GM18858 (cell line): ENCODE results near the gene LRIG3.
"Not testable (repeated sequence)": the region's sequence is repeated elsewhere in the genome, so short reads cannot be mapped to it uniquely, and the experiment has no call there.

Source experiments
- ATAC-seq: cut with Tn5 transposase; IDR thresholded peaks from one replicate; pipeline ENCODE4 v1.9.1; 2021; ENCODE audit not compliant: unreplicated experiment

Gene LRIG3, protein sequence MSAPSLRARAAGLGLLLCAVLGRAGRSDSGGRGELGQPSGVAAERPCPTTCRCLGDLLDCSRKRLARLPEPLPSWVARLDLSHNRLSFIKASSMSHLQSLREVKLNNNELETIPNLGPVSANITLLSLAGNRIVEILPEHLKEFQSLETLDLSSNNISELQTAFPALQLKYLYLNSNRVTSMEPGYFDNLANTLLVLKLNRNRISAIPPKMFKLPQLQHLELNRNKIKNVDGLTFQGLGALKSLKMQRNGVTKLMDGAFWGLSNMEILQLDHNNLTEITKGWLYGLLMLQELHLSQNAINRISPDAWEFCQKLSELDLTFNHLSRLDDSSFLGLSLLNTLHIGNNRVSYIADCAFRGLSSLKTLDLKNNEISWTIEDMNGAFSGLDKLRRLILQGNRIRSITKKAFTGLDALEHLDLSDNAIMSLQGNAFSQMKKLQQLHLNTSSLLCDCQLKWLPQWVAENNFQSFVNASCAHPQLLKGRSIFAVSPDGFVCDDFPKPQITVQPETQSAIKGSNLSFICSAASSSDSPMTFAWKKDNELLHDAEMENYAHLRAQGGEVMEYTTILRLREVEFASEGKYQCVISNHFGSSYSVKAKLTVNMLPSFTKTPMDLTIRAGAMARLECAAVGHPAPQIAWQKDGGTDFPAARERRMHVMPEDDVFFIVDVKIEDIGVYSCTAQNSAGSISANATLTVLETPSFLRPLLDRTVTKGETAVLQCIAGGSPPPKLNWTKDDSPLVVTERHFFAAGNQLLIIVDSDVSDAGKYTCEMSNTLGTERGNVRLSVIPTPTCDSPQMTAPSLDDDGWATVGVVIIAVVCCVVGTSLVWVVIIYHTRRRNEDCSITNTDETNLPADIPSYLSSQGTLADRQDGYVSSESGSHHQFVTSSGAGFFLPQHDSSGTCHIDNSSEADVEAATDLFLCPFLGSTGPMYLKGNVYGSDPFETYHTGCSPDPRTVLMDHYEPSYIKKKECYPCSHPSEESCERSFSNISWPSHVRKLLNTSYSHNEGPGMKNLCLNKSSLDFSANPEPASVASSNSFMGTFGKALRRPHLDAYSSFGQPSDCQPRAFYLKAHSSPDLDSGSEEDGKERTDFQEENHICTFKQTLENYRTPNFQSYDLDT

DNA sequence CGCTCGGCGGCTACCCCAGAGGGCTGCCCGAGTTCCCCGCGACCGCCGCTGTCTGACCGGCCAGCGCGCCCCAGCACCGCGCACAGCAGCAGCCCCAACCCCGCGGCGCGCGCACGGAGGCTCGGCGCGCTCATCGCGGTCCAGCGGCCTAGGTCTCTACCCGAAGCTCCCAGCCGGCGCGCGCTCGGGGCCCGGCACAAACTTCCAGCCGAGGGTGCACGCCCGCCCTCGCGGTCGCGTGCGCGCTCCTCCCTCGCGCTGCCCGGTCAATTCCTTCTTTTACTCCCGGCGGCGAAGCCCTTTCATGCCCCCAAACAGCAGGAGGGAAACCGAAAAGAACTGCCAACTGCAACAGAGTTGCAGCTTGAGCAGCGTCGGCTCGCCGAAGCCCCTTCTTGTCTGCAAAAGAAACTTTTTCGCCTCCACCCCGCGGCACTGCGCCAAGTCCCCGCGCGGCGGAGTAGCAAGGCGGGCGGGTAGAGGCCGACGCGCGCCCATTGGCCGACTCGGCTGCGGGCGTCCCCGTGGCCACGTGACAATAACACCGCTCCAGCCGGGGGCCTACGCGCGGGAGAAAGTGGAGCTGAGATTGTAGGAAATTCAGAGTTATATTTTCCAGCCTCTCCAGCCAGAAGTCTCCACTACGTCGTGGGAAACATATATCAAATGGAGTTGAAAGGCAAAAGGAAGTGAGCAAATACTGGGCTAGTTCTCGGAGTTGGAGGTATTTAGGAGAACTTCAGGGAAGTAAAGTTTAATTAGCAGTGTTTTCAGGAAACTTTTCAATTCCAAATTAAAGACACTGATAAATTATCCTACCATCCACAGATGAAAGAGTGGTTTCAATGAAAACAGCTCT lies at the start of gene LRIG3:
TSS of gene LRIG3 (minus strand) at position 403 of the 859 bp plus-strand sequence. CDS start at position 134, 269 bp downstream.
- ATAC-seq = peak; percentile 86

DNA sequence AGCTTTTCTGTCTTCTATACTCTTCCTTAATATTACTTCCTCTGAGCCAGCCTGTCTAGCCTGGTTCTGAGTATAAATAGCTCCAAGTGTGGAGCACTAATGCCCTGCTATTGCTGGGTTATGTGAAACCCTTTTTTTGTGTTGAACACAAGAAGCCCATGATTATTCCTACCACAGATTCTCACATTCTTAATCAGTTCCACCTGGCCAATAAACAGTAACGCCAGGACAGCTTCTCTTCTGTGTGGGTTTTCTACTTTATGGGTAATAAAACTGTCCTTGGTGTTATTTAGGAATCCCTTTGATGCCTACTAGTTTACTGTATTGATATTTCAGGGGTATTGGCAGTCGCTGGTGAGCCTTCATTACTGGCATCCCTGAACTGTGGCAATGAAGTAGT lies 48.9 kb upstream of the LRIG3 start:
- ATAC-seq = no peak

DNA sequence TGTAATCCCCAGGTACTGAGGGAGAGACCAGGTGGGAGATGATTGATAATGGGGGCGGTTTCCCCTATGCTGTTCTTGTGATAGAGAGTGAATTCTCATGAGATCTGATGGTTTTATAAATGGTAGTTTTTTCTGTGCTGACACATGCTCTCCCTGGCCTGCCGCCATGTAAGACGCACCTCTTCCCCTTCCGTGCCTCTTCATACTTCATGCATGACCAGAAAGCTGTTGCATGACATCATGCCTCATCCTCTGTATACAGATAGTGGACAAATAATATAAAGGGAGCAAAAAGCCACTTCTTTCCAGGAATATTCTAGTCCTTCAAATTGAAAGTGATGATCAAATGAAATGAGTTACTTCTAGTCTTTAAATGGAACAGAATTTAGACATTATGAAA lies 47.3 kb upstream of the LRIG3 start:
- ATAC-seq = no peak

DNA sequence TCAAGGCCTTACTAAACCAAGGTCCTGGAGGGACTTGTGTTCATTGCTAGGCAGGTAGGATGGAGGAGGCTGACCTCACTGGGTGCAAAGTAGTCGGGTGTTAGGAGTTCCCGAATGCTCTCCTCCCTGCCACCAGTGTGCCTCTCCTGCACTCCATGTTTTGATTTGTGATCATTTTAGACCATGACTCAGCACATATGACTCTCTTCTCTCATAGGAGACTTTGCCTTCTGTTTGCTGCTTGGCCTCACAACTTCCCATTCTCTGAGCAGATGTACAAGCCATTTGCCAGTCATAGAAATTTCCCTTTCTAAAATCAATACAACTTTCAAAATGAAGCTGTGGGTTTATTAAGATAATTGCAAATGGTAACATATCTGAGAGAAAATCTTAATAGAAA lies 46.6 kb upstream of the LRIG3 start:
- no peak for ATAC-seq

- ATAC-seq = no peak
Observed at GRCh38 chr12:58965568-58965967, 45.3 kb upstream of the LRIG3 start.

- ATAC-seq = no peak
Observed at GRCh38 chr12:58963844-58964243, 43.5 kb upstream of the LRIG3 start.

- ATAC-seq = no peak
Observed at GRCh38 chr12:58961906-58962305, 41.6 kb upstream of the LRIG3 start.

GRCh38 chr12:58961166-58961565 lies 40.9 kb upstream of the LRIG3 start:
- no peak for ATAC-seq

- ATAC-seq = no peak
Observed at GRCh38 chr12:58959639-58960300, 39.5 kb upstream of the LRIG3 start.

- no peak for ATAC-seq
Observed at GRCh38 chr12:58957298-58957697, 37.0 kb upstream of the LRIG3 start.

GRCh38 chr12:58955849-58956248 lies 35.5 kb upstream of the LRIG3 start:
- ATAC-seq = no peak

DNA sequence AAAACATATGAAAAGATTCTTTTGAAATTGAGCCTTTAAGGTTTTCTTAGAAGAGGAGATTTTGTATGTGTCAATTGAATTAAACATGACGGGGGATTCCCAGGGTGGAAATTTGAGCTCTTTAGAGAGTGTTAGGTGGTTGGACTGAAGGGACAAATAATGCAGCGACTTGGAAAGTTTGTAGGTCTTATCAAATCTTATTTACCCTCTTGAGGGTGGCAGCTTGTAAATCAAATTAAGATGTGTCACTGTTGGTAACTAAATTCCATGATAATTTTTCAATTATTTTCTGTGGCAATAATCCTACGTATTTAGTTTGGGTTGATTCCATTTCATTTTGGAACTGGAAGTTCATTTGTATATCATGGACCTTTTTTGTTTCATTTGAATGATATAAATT lies 33.7 kb upstream of the LRIG3 start:
- no peak for ATAC-seq

DNA sequence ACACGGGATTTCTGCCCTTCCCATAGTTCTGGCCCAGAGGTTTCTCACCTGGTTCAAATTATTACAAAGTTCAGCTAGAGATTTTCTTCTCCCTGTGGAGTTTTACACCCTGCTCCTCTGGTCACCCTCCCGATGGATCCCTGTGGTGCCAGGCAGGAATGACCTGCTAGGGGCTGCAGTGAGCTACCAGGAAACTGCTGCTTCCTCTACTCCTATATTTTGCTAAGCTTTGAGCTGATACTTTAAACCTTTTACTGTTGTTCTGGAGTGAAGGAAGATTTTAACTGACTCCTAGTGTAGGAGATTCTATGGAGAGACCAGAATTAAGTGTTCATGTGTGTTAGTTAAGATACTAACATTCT lies 30.4 kb upstream of the LRIG3 start:
- no peak for ATAC-seq

DNA sequence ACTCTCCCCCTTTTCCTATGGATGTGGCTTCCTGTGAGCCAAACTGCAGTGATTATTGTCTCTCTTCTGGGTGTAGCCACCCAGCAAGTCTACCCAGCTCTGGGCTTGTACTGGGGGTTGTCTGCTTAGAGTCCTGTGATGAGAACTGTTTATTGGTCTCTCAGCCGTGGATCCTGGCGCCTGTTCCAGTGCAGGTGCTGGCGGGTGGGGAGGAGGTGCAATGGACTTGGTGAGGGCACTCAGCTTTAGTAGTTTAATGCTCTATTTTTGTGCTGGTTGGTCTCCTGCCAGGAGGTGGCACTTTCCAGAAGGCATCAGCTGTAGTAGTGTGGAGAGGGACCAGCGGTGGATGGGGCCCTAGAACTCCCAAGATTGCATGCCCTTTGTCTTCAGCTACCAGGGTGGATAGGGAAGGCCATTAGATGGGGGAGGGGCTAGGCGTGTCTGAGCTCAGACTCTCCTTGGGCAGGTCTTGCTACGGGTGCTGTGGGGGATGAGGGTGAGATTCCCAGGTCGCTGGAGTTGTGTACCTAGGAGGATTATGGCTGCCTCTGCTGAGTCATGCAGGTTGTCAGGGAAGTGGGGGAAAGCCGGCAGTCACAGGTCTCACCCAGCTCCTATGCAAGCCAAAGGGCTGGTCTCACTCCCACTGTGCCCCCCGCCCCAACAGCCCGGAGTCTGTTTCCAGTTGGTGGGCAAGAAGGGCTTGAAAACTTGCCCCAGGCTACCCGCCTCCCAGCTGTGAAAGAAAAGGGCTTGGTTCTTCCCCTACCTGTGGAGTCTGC lies 29.8 kb upstream of the LRIG3 start:
- not testable (repeated sequence) for ATAC-seq

DNA sequence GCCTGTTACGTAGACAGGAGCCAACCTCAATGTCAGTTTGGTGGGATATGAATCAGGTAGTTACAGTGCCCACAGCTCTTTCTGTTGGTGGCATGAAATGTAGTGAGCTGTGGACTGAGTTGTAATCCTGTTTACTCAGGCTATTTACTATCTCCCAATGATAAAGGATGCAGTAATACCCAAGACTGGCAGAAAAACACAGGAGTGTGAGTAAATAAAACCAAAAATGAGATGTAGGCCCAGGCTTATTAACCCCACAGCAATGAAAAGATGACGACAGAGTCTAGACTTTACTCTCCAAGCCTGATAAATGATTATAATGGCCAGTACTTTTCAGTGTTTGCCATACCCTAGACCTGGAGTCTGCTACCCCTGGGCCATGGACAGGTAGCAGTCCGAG lies 22.8 kb upstream of the LRIG3 start:
- ATAC-seq = no peak

DNA sequence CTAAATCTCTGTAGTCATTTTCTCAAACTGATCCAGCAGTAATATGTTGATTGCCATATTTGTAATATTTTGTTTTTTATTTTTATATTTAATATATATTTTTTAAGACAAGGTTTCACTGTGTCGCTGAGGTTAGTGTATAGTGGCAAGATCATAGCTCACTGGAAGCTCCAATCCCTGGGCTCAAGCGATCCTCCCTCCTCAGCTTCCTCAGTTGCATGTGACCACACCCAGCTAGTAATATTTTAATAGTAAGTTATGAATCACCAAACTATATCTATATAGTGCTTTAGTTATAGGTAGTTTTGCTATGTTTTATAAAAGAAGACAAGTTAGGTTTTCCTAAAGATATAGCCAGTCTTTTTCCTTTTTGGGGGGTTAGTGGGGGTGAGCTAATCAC lies 22.0 kb upstream of the LRIG3 start:
- no peak for ATAC-seq

GRCh38 chr12:58939399-58940100 lies 19.2 kb upstream of the LRIG3 start:
- no peak for ATAC-seq

DNA sequence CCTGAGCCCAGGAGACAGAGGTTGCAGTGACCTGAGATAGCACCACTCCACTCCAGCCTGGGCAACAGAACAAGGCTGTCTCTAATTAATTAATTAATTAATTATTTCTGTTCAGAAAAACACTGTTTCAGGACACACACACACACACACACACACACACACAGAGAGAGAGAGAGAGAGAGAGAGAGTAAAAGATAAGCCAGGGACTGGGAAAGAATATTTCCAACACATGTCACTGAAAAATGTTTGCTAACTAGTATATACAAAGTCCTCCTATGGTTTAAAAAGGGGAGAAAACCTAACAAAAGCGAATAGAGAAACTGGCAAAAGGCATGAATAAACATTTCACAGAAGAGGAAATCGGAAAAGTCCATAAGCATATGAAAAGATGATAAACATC lies 18.1 kb upstream of the LRIG3 start:
- ATAC-seq = no peak

DNA sequence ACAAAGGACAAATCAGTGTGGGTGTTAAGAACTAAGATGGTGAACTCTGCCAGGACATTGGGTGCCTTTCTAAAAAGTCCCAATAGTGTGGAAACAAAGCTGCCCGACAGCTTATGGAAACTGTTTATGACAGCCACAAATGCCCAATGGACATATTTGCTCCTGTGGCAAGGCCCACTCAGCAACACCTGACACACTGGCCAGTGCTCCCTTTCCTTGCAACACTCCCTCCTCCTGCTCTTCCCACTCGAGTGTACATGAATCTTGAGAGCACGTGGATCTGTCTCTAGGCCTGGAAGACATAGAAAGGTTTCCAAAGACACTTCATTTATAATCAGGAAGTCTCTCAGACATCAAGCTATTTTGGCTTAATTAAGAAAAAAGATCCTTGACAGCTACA lies 14.2 kb upstream of the LRIG3 start:
- no peak for ATAC-seq
